HCT116 (cell line): Measurements from ENCODE around the gene HORMAD2. TPM values are rescaled to one million over a fixed set of nuclear protein-coding genes. Genes with fewer than 3 reads are reported as not detected.

ENCODE experiments used
- ATAC-seq: fragments of 200-7000 bp; cut with Tn5 transposase; 2 replicates; pipeline ENCODE4 v1.9.1; 2020; ENCODE audit warnings: mild to moderate bottlenecking, moderate library complexity
- BruUV-seq: library from RNA; stranded (reverse); fragments of 400-500 nt; replicated peaks from 2 replicates; lab custom pipeline; 2021; lab: Mats Ljungman, UMichigan
- CTCF ChIA-PET: fragments of 300-600 bp; sonication (Branson Sonifier 250); formaldehyde crosslinking; loops from one replicate; lab custom pipeline; 2021; ENCODE audit warnings: antibody characterized with exemption; lab: Charles Lee
- POLR2A ChIA-PET: fragments of 300-600, 350-600 bp; sonication (Branson Sonifier 250); formaldehyde crosslinking; loops from one replicate; lab custom pipeline; 2021; ENCODE audit warnings: antibody characterized with exemption; lab: Charles Lee
- RAD21 ChIA-PET, 2 experiments: fragments of 300-600 bp; sonication (Branson Sonifier 250); formaldehyde crosslinking; loops; one replicate each; lab custom pipeline; 2023; ENCODE audit warnings: low total read pairs in 2 of 2; ENCODE audit not compliant: uncharacterized antibody in 2 of 2, unreplicated experiment in 2 of 2, low non-redundant PET in 1 of 2; lab: Charles Lee
- DNase-seq: peaks from one replicate; pipeline ENCODE4 v3.0.0-alpha.2; 2010; ENCODE audit warnings: low read depth, low spot score
- H2AFZ ChIP-seq: fragments of 200-600 bp; shearing (Covaris generic), sonication (generic); 2 replicates; pipeline ENCODE4 v1.6.1; 2017; ENCODE audit warnings: low read depth, mixed run types, mixed read lengths, antibody characterized with exemption, low read length; ENCODE audit not compliant: poor library complexity, severe bottlenecking
- H3K27ac ChIP-seq: 2 replicates; pipeline ENCODE4 v1.5.1; 2012; ENCODE audit warnings: low read depth, low read length
- H3K27me3 ChIP-seq: fragments of 200-600 bp; sonication (generic); 2 replicates; pipeline ENCODE4 v1.6.1; 2016; ENCODE audit warnings: mixed run types, low read length, mixed read lengths; ENCODE audit not compliant: insufficient read depth
- H3K36me3 ChIP-seq, 2 experiments: fragments of 200-500 bp in 1 of 2; fragments of 200-600 bp in 1 of 2; sonication (Bioruptor generic) in 1 of 2; sonication (generic) in 1 of 2; 2 replicates each; pipeline versions ENCODE4 v1.5.1 to v1.6.1; 2014 to 2016; ENCODE audit warnings: low read length in 2 of 2, inconsistent platforms in 1 of 2, mixed read lengths in 1 of 2, mixed run types in 1 of 2; ENCODE audit not compliant: insufficient read depth in 2 of 2, control insufficient read depth in 1 of 2
- H3K4me1 ChIP-seq, 2 experiments: fragments of 200-600 bp in 1 of 2; sonication (generic) in 1 of 2; 2 replicates each; pipeline versions ENCODE4 v1.5.1 to v1.6.1; 2012 to 2017; ENCODE audit warnings: low read length in 2 of 2, inconsistent platforms in 1 of 2, mild to moderate bottlenecking in 1 of 2, mixed read lengths in 1 of 2, mixed run types in 1 of 2, moderate library complexity in 1 of 2; ENCODE audit not compliant: insufficient read depth in 2 of 2, control insufficient read depth in 1 of 2
- H3K4me2 ChIP-seq: fragments of 200-600 bp; sonication (generic); 2 replicates; pipeline ENCODE4 v1.6.1; 2017; ENCODE audit warnings: mixed run types, low read length, mixed read lengths
- H3K4me3 ChIP-seq, 2 experiments: fragments of 200-600 bp in 1 of 2; sonication (generic) in 1 of 2; replicated peaks in 1 of 2; 2 replicates each; pipeline ENCODE4 v1.5.1; 2011 to 2016; ENCODE audit warnings: low read length in 2 of 2, control low read depth in 1 of 2, low read depth in 1 of 2, mild to moderate bottlenecking in 1 of 2, mixed read lengths in 1 of 2, mixed run types in 1 of 2
- H3K79me2 ChIP-seq: fragments of 200-600 bp; sonication (generic); 2 replicates; pipeline ENCODE4 v1.6.1; 2017; ENCODE audit warnings: mild to moderate bottlenecking, mixed run types, low read length, moderate library complexity, mixed read lengths; ENCODE audit not compliant: insufficient read depth
- H3K9ac ChIP-seq: fragments of 200-600 bp; sonication (generic); 2 replicates; pipeline ENCODE4 v1.6.1; 2016; ENCODE audit warnings: low read length, mixed read lengths
- H3K9me2 ChIP-seq: fragments of 200-600 bp; sonication (generic), shearing (Covaris generic); 2 replicates; pipeline ENCODE4 v1.6.1; 2017; ENCODE audit warnings: mixed run types, mild to moderate bottlenecking, moderate library complexity; ENCODE audit not compliant: insufficient read depth
- H3K9me3 ChIP-seq, 2 experiments: fragments of 200-500 bp in 1 of 2; fragments of 200-600 bp in 1 of 2; sonication (Bioruptor generic) in 1 of 2; sonication (generic) in 1 of 2; 2 replicates each; pipeline ENCODE4 v1.6.1; 2014 to 2017; ENCODE audit warnings: low read length in 2 of 2, mixed read lengths in 2 of 2, inconsistent platforms in 1 of 2, low read depth in 1 of 2, mild to moderate bottlenecking in 1 of 2, mixed run types in 1 of 2, moderate library complexity in 1 of 2; ENCODE audit not compliant: control insufficient read depth in 1 of 2, insufficient read depth in 1 of 2
- H4K20me1 ChIP-seq: fragments of 200-600 bp; sonication (generic), shearing (Covaris generic); 2 replicates; pipeline ENCODE4 v1.6.1; 2017; ENCODE audit warnings: mixed run types, mild to moderate bottlenecking, moderate library complexity; ENCODE audit not compliant: insufficient read depth
- EGR1 ChIP-seq: IDR thresholded peaks from 2 replicates; pipeline ENCODE4 v1.6.1; 2012; ENCODE audit warnings: low read depth
- ELF1 ChIP-seq: IDR thresholded peaks from 2 replicates; pipeline ENCODE4 v1.6.1; 2012; ENCODE audit warnings: low read depth, borderline replicate concordance
- RAD21 ChIP-seq: IDR thresholded peaks from 2 replicates; pipeline ENCODE4 v1.6.1; 2012; ENCODE audit warnings: low read depth, mild to moderate bottlenecking
- SP1 ChIP-seq: IDR thresholded peaks from 2 replicates; pipeline ENCODE4 v1.6.1; 2012; ENCODE audit warnings: low read depth
- YY1 ChIP-seq: IDR thresholded peaks from 2 replicates; pipeline ENCODE4 v1.6.1; 2011; ENCODE audit warnings: low read length, low read depth, moderate library complexity, mild to moderate bottlenecking; ENCODE audit not compliant: insufficient replicate concordance; ENCODE audit errors: extremely low read depth
- ZFX ChIP-seq: fragments of 450-650 bp; IDR thresholded peaks from 2 replicates; pipeline ENCODE4 v1.6.1; 2017
- intact Hi-C: fragments of 100-400 bp; cut with micrococcal nuclease; formaldehyde crosslinking; loops from 2 replicates; pipeline ENCODE4 v1.10.0; 2022
- total RNA-seq: library from RNA; stranded (reverse); gene quantifications from one replicate; pipeline ENCODE4 v1.2.1, GENCODE V29; 2021; ENCODE audit not compliant: unreplicated experiment
- TF ChIP-seq, protein P1 (sequence below): IDR thresholded peaks from 2 replicates; pipeline ENCODE4 v1.6.1; 2012; ENCODE audit warnings: low read depth
- TF ChIP-seq, protein P2 (sequence below): IDR thresholded peaks from 2 replicates; pipeline ENCODE4 v1.6.1; 2012

Gene HORMAD2
- total RNA-seq, 1 experiment from 2014 or later = not detected

DNA sequence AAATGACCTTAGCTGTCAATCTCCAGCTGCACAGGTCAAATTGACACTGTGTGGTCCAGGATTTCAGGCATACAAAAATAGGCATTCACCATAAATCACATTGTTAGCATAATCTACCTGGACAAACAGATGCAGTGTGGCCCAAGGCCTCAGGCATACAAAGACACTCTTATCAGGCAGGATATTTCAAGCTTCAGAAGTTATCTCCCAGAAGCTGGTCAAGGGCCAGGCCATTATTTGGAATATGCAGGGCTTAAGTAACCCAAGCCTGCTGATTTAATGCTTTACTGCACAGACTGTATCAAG is 25.5 kb upstream of the HORMAD2 start:
- Histone ChIP-seq H3K79me2 (no peaks in the 10 kb centered on the region), H3K27ac (no peak overlapping the region), H3K4me2 (no peak overlapping the region), H3K4me3 (no peak overlapping the region), H4K20me1 (no peaks in the 10 kb centered on the region), H3K27me3 (no peaks in the 10 kb centered on the region), H3K36me3 (no peaks in the 10 kb centered on the region), H3K9me3 (no peaks in the 10 kb centered on the region), H2AFZ (no peak overlapping the region), H3K4me1 (no peaks in the 10 kb centered on the region), H3K9me2 (no peaks in the 10 kb centered on the region), H3K9ac (no peak overlapping the region)
- intact Hi-C loops = no loop called here
- ATAC-seq (no peak), DNase-seq (no peak)
- ChIA-PET POLR2A (no interaction called here), RAD21 (no interaction called here), CTCF (interaction anchor here (0.6 kb wide), 1 partner anchor 233 kb away, joined by 3 read pairs; no protein-coding TSS in a partner anchor)
- no TSS peak for BruUV-seq
- TF ChIP-seq ZFX (no peak), RAD21 (no peak), YY1 (no peak), SP1 (no peak), ELF1 (no peak), EGR1 (no peak)
- TF ChIP-seq, protein P1, sequence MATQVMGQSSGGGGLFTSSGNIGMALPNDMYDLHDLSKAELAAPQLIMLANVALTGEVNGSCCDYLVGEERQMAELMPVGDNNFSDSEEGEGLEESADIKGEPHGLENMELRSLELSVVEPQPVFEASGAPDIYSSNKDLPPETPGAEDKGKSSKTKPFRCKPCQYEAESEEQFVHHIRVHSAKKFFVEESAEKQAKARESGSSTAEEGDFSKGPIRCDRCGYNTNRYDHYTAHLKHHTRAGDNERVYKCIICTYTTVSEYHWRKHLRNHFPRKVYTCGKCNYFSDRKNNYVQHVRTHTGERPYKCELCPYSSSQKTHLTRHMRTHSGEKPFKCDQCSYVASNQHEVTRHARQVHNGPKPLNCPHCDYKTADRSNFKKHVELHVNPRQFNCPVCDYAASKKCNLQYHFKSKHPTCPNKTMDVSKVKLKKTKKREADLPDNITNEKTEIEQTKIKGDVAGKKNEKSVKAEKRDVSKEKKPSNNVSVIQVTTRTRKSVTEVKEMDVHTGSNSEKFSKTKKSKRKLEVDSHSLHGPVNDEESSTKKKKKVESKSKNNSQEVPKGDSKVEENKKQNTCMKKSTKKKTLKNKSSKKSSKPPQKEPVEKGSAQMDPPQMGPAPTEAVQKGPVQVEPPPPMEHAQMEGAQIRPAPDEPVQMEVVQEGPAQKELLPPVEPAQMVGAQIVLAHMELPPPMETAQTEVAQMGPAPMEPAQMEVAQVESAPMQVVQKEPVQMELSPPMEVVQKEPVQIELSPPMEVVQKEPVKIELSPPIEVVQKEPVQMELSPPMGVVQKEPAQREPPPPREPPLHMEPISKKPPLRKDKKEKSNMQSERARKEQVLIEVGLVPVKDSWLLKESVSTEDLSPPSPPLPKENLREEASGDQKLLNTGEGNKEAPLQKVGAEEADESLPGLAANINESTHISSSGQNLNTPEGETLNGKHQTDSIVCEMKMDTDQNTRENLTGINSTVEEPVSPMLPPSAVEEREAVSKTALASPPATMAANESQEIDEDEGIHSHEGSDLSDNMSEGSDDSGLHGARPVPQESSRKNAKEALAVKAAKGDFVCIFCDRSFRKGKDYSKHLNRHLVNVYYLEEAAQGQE = no peak
- TF ChIP-seq, protein P2, sequence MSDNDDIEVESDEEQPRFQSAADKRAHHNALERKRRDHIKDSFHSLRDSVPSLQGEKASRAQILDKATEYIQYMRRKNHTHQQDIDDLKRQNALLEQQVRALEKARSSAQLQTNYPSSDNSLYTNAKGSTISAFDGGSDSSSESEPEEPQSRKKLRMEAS = no peak
